Right lobe of liver (tissue), 4 donors: Measurements from ENCODE around the gene GATD1.

Experiments
- CTCF ChIP-seq, 4 donors: fragments of 200-600 bp in 3 of 4; fragments of 450-650 bp in 1 of 4; IDR thresholded peaks; one replicate each; pipeline versions ENCODE4 v1.5.1 to v1.8.0; 2016 to 2022; ENCODE audit warnings: antibody characterized with exemption in 4 of 4, mild to moderate bottlenecking in 2 of 4
- POLR2A ChIP-seq: fragments of 450-650 bp; IDR thresholded peaks from one replicate; pipeline ENCODE4 v1.6.1; 2017; ENCODE audit warnings: antibody characterized with exemption, mild to moderate bottlenecking
- donor health status: DM: no; HTN: no; CAD: no.
- donor health status: DM: no; HTN: no; CAD: no.
- donor health status: DM: no; HTN: yes; CAD: no.

GRCh38 chr11:769887-770641, 7.2 kb downstream of the GATD1 start:
- TF ChIP-seq CTCF (IDR thresholded peaks at IDR 0.05) = no peak
- TF ChIP-seq POLR2A = no peak
